Mesodermal cell (in vitro differentiated cells): Measurements from ENCODE around the gene FAM186B.

Source experiments
- H3K27ac ChIP-seq: 2 replicates; pipeline ENCODE4 v1.7.0; 2013; ENCODE audit warnings: mild to moderate bottlenecking, low read depth, low read length, moderate library complexity; ENCODE audit not compliant: severe bottlenecking
- H3K36me3 ChIP-seq: 2 replicates; pipeline ENCODE4 v1.7.1; 2013; ENCODE audit warnings: mild to moderate bottlenecking, low read length, moderate library complexity; ENCODE audit not compliant: control insufficient read depth, insufficient read depth
- H3K4me1 ChIP-seq: one replicate; pipeline ENCODE4 v1.7.1; 2013; ENCODE audit warnings: mild to moderate bottlenecking, low read length; ENCODE audit not compliant: insufficient read depth, control insufficient read depth, poor library complexity, severe bottlenecking
- H3K4me3 ChIP-seq: 2 replicates; pipeline ENCODE4 v1.7.0; 2013; ENCODE audit warnings: low read length, control low read depth, mild to moderate bottlenecking; ENCODE audit not compliant: insufficient read depth, poor library complexity, severe bottlenecking; ENCODE audit errors: extremely low read depth
- H3K9me3 ChIP-seq: 2 replicates; pipeline ENCODE4 v1.7.1; 2013; ENCODE audit warnings: mild to moderate bottlenecking, low read length, moderate library complexity; ENCODE audit not compliant: control insufficient read depth
- WGBS, 2 experiments: methylation state at CpG; one replicate each; pipeline ENCODE4 v1.1.5; 2013; ENCODE audit warnings: missing lambda C conversion rate in 2 of 2; ENCODE audit not compliant: insufficient coverage in 2 of 2; 5-methylcytosine and 5-hydroxymethylcytosine counted together

Gene FAM186B

GRCh38 chr12:49548822-49549648 is 56.4 kb downstream of the FAM186B start:
- Histone ChIP-seq H3K4me1 (peaks cover 7% of the 10 kb centered on the region), H3K4me3 (no peak overlapping the region), H3K36me3 (no peaks in the 10 kb centered on the region), H3K27ac (no peak overlapping the region), H3K9me3 (no peaks in the 10 kb centered on the region)
- 36 to 56% methylated on average over 42 to 54 of the region's 70 CpGs for WGBS, 2 experiments

- Histone ChIP-seq H3K36me3 (no peaks in the 10 kb centered on the region), H3K27ac (no peak overlapping the region), H3K4me1 (peaks cover 7% of the 10 kb centered on the region), H3K4me3 (no peak overlapping the region), H3K9me3 (no peaks in the 10 kb centered on the region)
- WGBS, 2 experiments, result 85 to 96% methylated on average over 4 to 7 of the region's 8 CpGs
These were observed 57.0 kb downstream of the FAM186B start for GRCh38 chr12:49548481-49548821.

- no peak overlapping the region for H3K4me3 ChIP-seq
- H3K9me3 ChIP-seq, result no peaks in the 10 kb centered on the region
- H3K27ac ChIP-seq, result no peak overlapping the region
- no peaks in the 10 kb centered on the region for H3K36me3 ChIP-seq
- H3K4me1 ChIP-seq, result peaks cover 7% of the 10 kb centered on the region
- 80 to 89% methylated on average over 6 to 7 of the region's 7 CpGs for WGBS, 2 experiments
These were observed 58.2 kb downstream of the FAM186B start for GRCh38 chr12:49547090-49547690.

GRCh38 chr12:49546481-49546880 is 59.0 kb downstream of the FAM186B start:
- H3K27ac ChIP-seq, result no peak overlapping the region
- H3K36me3 ChIP-seq, result no peaks in the 10 kb centered on the region
- H3K4me1 ChIP-seq, result peaks cover 7% of the 10 kb centered on the region
- H3K4me3 ChIP-seq, result no peak overlapping the region
- WGBS, 2 experiments, result 70% methylated on average over 3 of the region's 3 CpGs
- no peaks in the 10 kb centered on the region for H3K9me3 ChIP-seq

- Histone ChIP-seq H3K4me3 (no peak overlapping the region), H3K4me1 (peaks cover 7% of the 10 kb centered on the region), H3K9me3 (no peaks in the 10 kb centered on the region), H3K27ac (no peak overlapping the region), H3K36me3 (no peaks in the 10 kb centered on the region)
- WGBS, 2 experiments, result 96 to 100% methylated on average over 3 to 4 of the region's 4 CpGs
These were observed 59.6 kb downstream of the FAM186B start for GRCh38 chr12:49545815-49546214.

- Histone ChIP-seq H3K27ac (no peak overlapping the region), H3K4me3 (no peak overlapping the region), H3K4me1 (peaks cover 4% of the 10 kb centered on the region), H3K9me3 (no peaks in the 10 kb centered on the region), H3K36me3 (no peaks in the 10 kb centered on the region)
- 17 to 19% methylated on average over 31 to 32 of the region's 39 CpGs for WGBS, 2 experiments
These were observed 61.3 kb downstream of the FAM186B start for GRCh38 chr12:49543914-49544815.

GRCh38 chr12:49543221-49543913 is 62.1 kb downstream of the FAM186B start:
- Histone ChIP-seq H3K4me3 (no peak overlapping the region), H3K27ac (no peak overlapping the region)
- 66 to 81% methylated on average over 18 to 20 of the region's 20 CpGs for WGBS, 2 experiments

GRCh38 chr12:49542592-49543160 is 62.8 kb downstream of the FAM186B start:
- H3K4me3 ChIP-seq, result no peak overlapping the region
- no peak overlapping the region for H3K27ac ChIP-seq
- H3K36me3 ChIP-seq, result no peaks in the 10 kb centered on the region
- peaks cover 5% of the 10 kb centered on the region for H3K4me1 ChIP-seq
- no peaks in the 10 kb centered on the region for H3K9me3 ChIP-seq
- WGBS, 2 experiments, result 96 to 97% methylated on average over 15 of the region's 15 CpGs

More at GRCh38 chr12:49543221-49543913, 62.1 kb downstream of the FAM186B start:
- H3K36me3 ChIP-seq, result no peaks in the 10 kb centered on the region
- H3K9me3 ChIP-seq, result no peaks in the 10 kb centered on the region
- peaks cover 4% of the 10 kb centered on the region for H3K4me1 ChIP-seq

GRCh38 chr12:49541911-49542505 is 63.4 kb downstream of the FAM186B start:
- Histone ChIP-seq H3K4me1 (peaks cover 10% of the 10 kb centered on the region), H3K4me3 (no peak overlapping the region), H3K36me3 (no peaks in the 10 kb centered on the region), H3K27ac (no peak overlapping the region), H3K9me3 (no peaks in the 10 kb centered on the region)
- 79 to 81% methylated on average over 5 to 7 of the region's 7 CpGs for WGBS, 2 experiments
